GM21717 (cell line): ENCODE results near the gene NKTR.
A peak's percentile ranks its signal among the peaks of the same experiment; 100 is the strongest.
"Not testable (repeated sequence)": the region's sequence is repeated elsewhere in the genome, so short reads cannot be mapped to it uniquely, and the experiment has no call there.

Source experiments
- ATAC-seq: cut with Tn5 transposase; IDR thresholded peaks from one replicate; pipeline ENCODE4 v1.9.1; 2021; ENCODE audit warnings: mild to moderate bottlenecking, moderate library complexity; ENCODE audit not compliant: unreplicated experiment

Gene NKTR

GRCh38 chr3:42600111-42600957 is at the start of gene NKTR:
TSS of gene NKTR (plus strand) at chr3:42600686. CDS start at chr3:42601007, 321 bp downstream.
- ATAC-seq = peak; percentile 86

- no peak for ATAC-seq
Observed at GRCh38 chr3:42552830-42553229, 47.7 kb upstream of the NKTR start.

GRCh38 chr3:42556089-42556632 is 44.3 kb upstream of the NKTR start:
- ATAC-seq = no peak

- not testable (repeated sequence) for ATAC-seq
Observed at GRCh38 chr3:42556817-42557216, 43.7 kb upstream of the NKTR start.

- no peak for ATAC-seq
Observed at GRCh38 chr3:42557854-42558253, 42.6 kb upstream of the NKTR start.

- ATAC-seq = no peak
Observed at GRCh38 chr3:42562047-42562907, 38.2 kb upstream of the NKTR start.

GRCh38 chr3:42569593-42570142 is 30.8 kb upstream of the NKTR start:
- no peak for ATAC-seq

- no peak for ATAC-seq
Observed at GRCh38 chr3:42572278-42572677, 28.2 kb upstream of the NKTR start.

GRCh38 chr3:42575137-42575741 is 25.2 kb upstream of the NKTR start:
- no peak for ATAC-seq

- no peak for ATAC-seq
Observed at GRCh38 chr3:42578054-42578453, 22.4 kb upstream of the NKTR start.

GRCh38 chr3:42579346-42579745 is 21.1 kb upstream of the NKTR start:
- not testable (repeated sequence) for ATAC-seq

GRCh38 chr3:42581400-42581708 is 19.1 kb upstream of the NKTR start:
- no peak for ATAC-seq

- ATAC-seq = peak; percentile 90
Observed at GRCh38 chr3:42581709-42582473, 18.6 kb upstream of the NKTR start, which contains the start of gene SEC22C. TSS of gene SEC22C (minus strand) at chr3:42581967. CDS start at chr3:42569046, 12,921 bp downstream.

GRCh38 chr3:42582474-42583070 is 17.9 kb upstream of the NKTR start:
- no peak for ATAC-seq

- no peak for ATAC-seq
Observed at GRCh38 chr3:42588625-42589024, 11.9 kb upstream of the NKTR start.

GRCh38 chr3:42589382-42590109 is 10.9 kb upstream of the NKTR start:
- no peak for ATAC-seq

GRCh38 chr3:42590989-42591756 is 9.3 kb upstream of the NKTR start:
- ATAC-seq = peak; percentile 23

- no peak for ATAC-seq
Observed at GRCh38 chr3:42591811-42592210, 8.7 kb upstream of the NKTR start.
